ENCODE data around the gene CDCA3.
A peak's percentile ranks its signal among the peaks of the same experiment; 100 is the strongest.
"Not testable (repeated sequence)": the region's sequence is repeated elsewhere in the genome, so short reads cannot be mapped to it uniquely, and the experiment has no call there.

Gene CDCA3

GRCh38 chr12:6886206-6886999 lies 35.3 kb upstream of the CDCA3 start:
- not testable (repeated sequence) for H3K27me3 Mint-ChIP-seq (ENCODE audit: low read depth); H3K9me3 Mint-ChIP-seq; H3K27ac Mint-ChIP-seq; H3K4me3 Mint-ChIP-seq; H3K4me1 Mint-ChIP-seq (ENCODE audit: low read depth); DNase-seq (ENCODE audit: low spot score)
- peaks cover 17% of the 10 kb centered on the region for H3K36me3 Mint-ChIP-seq (ENCODE audit: low read depth)

- no peaks in the 10 kb centered on the region for H3K27me3 Mint-ChIP-seq (ENCODE audit: low read depth)
- peaks cover 15% of the 10 kb centered on the region for H3K36me3 Mint-ChIP-seq (ENCODE audit: low read depth)
- no peak for DNase-seq (ENCODE audit: low spot score)
- H3K9me3 Mint-ChIP-seq = no peaks in the 10 kb centered on the region
- no peak overlapping the region for H3K27ac Mint-ChIP-seq
- no peaks in the 10 kb centered on the region for H3K4me1 Mint-ChIP-seq (ENCODE audit: low read depth)
- H3K4me3 Mint-ChIP-seq = no peak overlapping the region
These were observed 33.5 kb upstream of the CDCA3 start for GRCh38 chr12:6884539-6884938.

DNA sequence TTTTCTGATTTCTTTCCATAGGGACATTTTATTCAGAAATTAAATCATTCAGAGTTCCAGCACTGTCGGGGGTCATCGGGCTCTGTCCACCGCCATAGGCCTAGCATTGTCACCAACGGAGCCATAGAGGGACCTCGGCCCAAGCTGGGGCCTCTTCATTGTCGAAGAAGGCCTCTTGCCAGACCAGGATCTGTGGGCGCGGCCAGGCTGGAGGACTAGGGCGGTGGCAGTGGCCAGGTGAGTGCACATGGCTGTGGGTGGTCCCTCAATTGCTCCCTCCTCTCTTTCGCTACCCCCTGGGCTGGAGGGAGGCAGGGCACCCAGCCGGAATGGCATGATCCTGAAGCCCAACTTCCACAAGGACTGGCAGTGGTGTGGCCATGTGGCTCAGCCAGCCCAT lies 32.6 kb upstream of the CDCA3 start:
- Mint-ChIP-seq H3K4me1 (ENCODE audit: low read depth) (no peaks in the 10 kb centered on the region), H3K36me3 (ENCODE audit: low read depth) (peaks cover 18% of the 10 kb centered on the region), H3K27ac (no peak overlapping the region), H3K27me3 (ENCODE audit: low read depth) (no peaks in the 10 kb centered on the region), H3K4me3 (no peak overlapping the region), H3K9me3 (no peaks in the 10 kb centered on the region)
- no peak for DNase-seq (ENCODE audit: low spot score)

- DNase-seq (ENCODE audit: low spot score) = no peak
- Mint-ChIP-seq H3K27ac (no peak overlapping the region), H3K4me1 (ENCODE audit: low read depth) (no peaks in the 10 kb centered on the region), H3K36me3 (ENCODE audit: low read depth) (peaks cover 18% of the 10 kb centered on the region), H3K4me3 (no peak overlapping the region), H3K27me3 (ENCODE audit: low read depth) (no peaks in the 10 kb centered on the region), H3K9me3 (no peaks in the 10 kb centered on the region)
These were observed 32.2 kb upstream of the CDCA3 start for GRCh38 chr12:6883252-6883651.

- DNase-seq (ENCODE audit: low spot score); H3K4me1 Mint-ChIP-seq (ENCODE audit: low read depth); H3K27ac Mint-ChIP-seq; H3K27me3 Mint-ChIP-seq (ENCODE audit: low read depth); H3K9me3 Mint-ChIP-seq; H3K4me3 Mint-ChIP-seq: not testable (repeated sequence)
- H3K36me3 Mint-ChIP-seq (ENCODE audit: low read depth) = peaks cover 28% of the 10 kb centered on the region
These were observed 28.7 kb upstream of the CDCA3 start for GRCh38 chr12:6879824-6880223.

DNA sequence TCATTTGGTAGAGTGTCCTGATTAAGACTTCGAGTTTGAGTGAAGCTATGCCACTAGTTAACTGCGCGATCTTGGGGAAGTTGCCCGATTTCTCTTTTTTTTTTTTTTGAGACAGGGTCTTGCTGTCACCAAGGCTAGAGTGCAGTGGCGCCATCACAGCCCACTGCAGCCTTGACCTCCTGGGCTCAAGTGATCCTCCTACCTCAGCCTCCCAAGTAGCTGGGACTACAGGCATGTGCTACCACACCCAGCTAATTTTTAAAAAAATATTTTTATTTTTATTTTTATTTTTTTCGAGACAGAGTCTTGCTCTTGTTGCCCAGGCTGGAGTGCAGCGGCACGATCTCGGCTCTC lies 22.9 kb upstream of the CDCA3 start:
- Mint-ChIP-seq H3K4me1 (ENCODE audit: low read depth) (peaks cover 39% of the 10 kb centered on the region), H3K36me3 (ENCODE audit: low read depth) (peaks cover 46% of the 10 kb centered on the region), H3K4me3 (peak overlapping the region; percentile 93), H3K27ac (peak overlapping the region; percentile 82)
- not testable (repeated sequence) for DNase-seq (ENCODE audit: low spot score); H3K9me3 Mint-ChIP-seq; H3K27me3 Mint-ChIP-seq (ENCODE audit: low read depth)

- Mint-ChIP-seq H3K27ac (peak within 1 kb of the TSS; percentile 88), H3K4me1 (ENCODE audit: low read depth) (peaks cover 45% of the 10 kb centered on the region), H3K9me3 (no peaks in the 10 kb centered on the region), H3K4me3 (peak within 1 kb of the TSS; percentile 93), H3K36me3 (ENCODE audit: low read depth) (peaks cover 50% of the 10 kb centered on the region), H3K27me3 (ENCODE audit: low read depth) (no peaks in the 10 kb centered on the region)
- DNase-seq (ENCODE audit: low spot score) = peak; percentile 99
These were observed 22.3 kb upstream of the CDCA3 start, which contains the start of gene SPSB2 for GRCh38 chr12:6873094-6874014. Gene SPSB2 (minus strand): TSS chr12:6873303. CDS start chr12:6872901, 402 bp downstream.

- Mint-ChIP-seq H3K36me3 (ENCODE audit: low read depth) (peaks cover 54% of the 10 kb centered on the region), H3K4me1 (ENCODE audit: low read depth) (peaks cover 48% of the 10 kb centered on the region), H3K27me3 (ENCODE audit: low read depth) (no peaks in the 10 kb centered on the region), H3K9me3 (no peaks in the 10 kb centered on the region), H3K4me3 (peak overlapping the region; percentile 93), H3K27ac (peak overlapping the region; percentile 88)
- peak; percentile 84 for DNase-seq (ENCODE audit: low spot score)
These were observed 21.3 kb upstream of the CDCA3 start for GRCh38 chr12:6872073-6873048.

- DNase-seq (ENCODE audit: low spot score) = peak; percentile 50
- Mint-ChIP-seq H3K36me3 (ENCODE audit: low read depth) (peaks cover 51% of the 10 kb centered on the region), H3K27ac (peak overlapping the region; percentile 88), H3K27me3 (ENCODE audit: low read depth) (no peaks in the 10 kb centered on the region), H3K4me1 (ENCODE audit: low read depth) (peaks cover 51% of the 10 kb centered on the region), H3K4me3 (peak overlapping the region; percentile 93), H3K9me3 (no peaks in the 10 kb centered on the region)
These were observed 20.2 kb upstream of the CDCA3 start for GRCh38 chr12:6871052-6871957.

DNA sequence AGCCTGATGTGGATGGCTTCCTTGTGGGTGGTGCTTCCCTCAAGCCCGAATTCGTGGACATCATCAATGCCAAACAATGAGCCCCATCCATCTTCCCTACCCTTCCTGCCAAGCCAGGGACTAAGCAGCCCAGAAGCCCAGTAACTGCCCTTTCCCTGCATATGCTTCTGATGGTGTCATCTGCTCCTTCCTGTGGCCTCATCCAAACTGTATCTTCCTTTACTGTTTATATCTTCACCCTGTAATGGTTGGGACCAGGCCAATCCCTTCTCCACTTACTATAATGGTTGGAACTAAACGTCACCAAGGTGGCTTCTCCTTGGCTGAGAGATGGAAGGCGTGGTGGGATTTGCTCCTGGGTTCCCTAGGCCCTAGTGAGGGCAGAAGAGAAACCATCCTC lies 19.2 kb upstream of the CDCA3 start:
- H3K27me3 Mint-ChIP-seq (ENCODE audit: low read depth); DNase-seq (ENCODE audit: low spot score); H3K9me3 Mint-ChIP-seq: not testable (repeated sequence)
- H3K36me3 Mint-ChIP-seq (ENCODE audit: low read depth) = peaks cover 55% of the 10 kb centered on the region
- peak overlapping the region; percentile 93 for H3K4me3 Mint-ChIP-seq
- peaks cover 49% of the 10 kb centered on the region for H3K4me1 Mint-ChIP-seq (ENCODE audit: low read depth)
- H3K27ac Mint-ChIP-seq = peak overlapping the region; percentile 31

DNA sequence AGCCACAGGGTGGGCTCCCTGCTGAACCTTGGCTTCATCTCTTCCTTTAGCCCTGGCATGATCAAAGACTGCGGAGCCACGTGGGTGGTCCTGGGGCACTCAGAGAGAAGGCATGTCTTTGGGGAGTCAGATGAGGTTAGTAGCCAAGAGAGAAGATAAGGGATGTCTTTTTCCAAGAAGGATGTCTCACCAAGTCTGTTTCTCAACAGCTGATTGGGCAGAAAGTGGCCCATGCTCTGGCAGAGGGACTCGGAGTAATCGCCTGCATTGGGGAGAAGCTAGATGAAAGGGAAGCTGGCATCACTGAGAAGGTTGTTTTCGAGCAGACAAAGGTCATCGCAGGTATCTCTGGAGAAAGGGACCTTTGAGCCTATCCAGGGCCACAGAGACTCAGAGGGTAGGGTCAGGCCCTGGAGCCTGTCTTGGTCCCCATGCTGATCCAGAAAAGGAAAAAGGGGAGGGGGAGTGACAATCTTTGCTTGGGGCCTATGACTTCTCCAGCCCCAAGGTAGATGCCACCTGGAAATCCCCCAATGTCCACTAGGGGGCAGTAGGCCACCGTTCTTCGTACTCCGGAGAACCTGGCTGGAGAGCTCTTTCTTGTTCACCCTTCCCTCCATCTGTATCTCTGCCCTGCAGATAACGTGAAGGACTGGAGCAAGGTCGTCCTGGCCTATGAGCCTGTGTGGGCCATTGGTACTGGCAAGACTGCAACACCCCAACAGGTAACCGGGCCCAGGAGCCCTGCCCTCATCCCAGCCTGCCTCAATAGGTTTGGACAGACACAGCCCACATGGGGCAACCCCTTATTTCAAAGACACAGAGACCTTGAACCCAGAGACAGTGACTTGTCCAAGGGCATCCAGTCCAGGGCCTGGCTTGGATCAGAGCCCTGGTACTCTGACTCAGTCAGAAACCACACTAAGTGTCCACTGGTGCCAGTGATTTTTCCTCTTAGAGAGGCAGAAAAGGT lies 18.2 kb upstream of the CDCA3 start:
- peaks cover 60% of the 10 kb centered on the region for H3K36me3 Mint-ChIP-seq (ENCODE audit: low read depth)
- no peaks in the 10 kb centered on the region for H3K9me3 Mint-ChIP-seq
- peak; percentile 71 for DNase-seq (ENCODE audit: low spot score)
- peak overlapping the region; percentile 93 for H3K4me3 Mint-ChIP-seq
- H3K27me3 Mint-ChIP-seq (ENCODE audit: low read depth) = no peaks in the 10 kb centered on the region
- peak overlapping the region; percentile 80 for H3K27ac Mint-ChIP-seq
- peaks cover 47% of the 10 kb centered on the region for H3K4me1 Mint-ChIP-seq (ENCODE audit: low read depth)
